GM21825 (cell line): Measurements from ENCODE around the gene AKNA.

ENCODE experiments used
- ATAC-seq: cut with Tn5 transposase; IDR thresholded peaks from one replicate; pipeline ENCODE4 v1.9.1; 2021; ENCODE audit warnings: mild to moderate bottlenecking, moderate library complexity; ENCODE audit not compliant: unreplicated experiment

Gene AKNA

DNA sequence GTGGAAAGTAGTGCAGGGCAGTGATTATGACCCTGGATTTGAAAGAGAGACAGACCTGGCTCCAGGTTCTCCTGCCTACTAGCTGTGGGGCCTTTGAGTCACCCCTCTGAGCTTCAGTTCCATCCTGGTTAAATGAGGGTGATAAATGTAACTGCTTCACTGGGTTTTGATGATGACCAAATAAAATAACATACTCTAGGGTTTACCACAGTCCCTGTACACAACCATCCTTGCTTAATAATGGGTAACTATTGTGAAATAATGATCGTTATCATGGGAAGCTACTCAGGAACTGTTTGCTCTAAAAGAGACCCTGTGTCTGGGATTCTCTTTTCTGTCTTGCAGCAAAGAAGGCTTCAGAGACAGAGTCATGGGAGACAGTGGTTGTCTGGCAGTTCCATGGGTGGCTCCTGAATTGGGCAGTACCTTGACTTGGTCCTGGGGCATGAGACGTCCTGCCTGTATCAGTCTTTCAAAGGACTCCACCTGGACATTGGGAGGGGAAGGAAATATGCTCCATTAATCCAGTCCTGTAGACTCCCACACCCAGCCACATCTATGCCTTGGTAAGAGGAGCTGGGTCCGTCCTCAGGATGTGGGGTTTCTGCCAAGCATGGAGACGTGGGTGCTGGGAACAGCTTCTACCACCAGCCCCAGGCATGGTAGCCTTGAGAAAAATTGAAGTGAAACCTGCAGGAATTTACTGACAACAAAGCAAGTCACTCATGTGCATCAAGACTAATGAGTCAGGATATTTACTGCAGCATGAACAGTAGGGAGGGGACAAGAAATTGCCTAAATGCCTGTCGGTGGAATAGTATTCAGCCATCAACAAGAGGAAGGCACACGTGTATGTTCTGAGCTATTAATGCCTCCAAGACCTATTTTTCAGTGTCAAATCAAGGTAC, 23.4 kb downstream of the AKNA start:
- ATAC-seq: no peak

DNA sequence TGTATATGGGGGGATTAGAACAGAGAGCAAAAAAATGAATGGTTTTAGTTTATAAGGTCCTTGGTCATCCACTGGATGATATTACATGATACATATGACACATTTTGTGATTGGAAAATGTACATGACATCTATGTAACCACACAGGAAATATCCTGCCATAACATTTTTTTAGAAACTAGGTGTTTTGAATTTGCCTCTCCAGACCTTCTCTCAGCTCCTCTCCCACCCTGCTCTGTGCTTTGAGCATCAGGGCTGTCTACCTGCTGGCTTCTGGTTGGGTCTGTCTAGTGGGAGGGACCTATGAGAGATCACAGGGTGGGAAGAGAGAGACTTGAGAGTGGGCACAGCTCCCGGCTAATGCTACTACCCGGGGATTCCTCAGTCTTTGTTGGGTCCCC, 24.4 kb downstream of the AKNA start:
- no peak for ATAC-seq

DNA sequence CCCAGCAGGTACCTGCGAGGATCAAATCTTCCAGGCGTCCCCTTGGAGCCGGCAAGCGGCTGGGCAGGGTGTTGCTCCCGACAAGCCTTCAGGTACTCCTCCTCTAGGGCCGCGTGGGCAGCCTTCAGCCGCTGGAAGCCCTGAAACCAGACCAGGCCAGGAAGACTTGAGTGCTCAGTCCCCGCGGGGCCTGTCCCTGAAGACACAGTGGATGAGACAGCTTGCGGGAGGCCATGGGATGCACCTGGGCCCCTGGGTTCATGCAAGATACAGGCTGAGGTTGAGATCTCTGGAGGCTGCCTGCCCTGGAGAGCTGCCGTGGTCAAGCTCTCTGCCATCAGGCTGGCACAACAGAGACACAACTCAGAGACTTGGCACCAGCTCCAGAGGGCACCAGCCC, 25.4 kb downstream of the AKNA start:
- ATAC-seq: no peak

DNA sequence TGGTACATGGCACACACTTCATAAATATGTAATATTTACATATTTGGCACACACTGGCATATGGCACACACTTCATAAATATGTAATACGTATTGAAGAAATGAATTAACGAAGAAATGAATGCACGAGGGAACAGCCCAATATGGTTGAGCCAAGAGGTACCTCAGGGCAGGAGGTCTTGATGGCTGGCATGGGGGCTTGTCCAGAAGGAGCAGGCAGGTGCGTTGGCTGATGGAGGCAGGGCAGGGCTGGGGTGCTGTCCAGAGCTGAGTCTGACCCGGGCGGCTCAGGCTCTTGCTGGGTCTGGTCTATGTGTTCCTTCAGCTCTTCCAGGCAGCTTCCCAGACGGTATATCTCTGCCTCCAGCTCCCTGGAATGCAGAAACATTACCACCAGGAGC, 26.2 kb downstream of the AKNA start:
- no peak for ATAC-seq

DNA sequence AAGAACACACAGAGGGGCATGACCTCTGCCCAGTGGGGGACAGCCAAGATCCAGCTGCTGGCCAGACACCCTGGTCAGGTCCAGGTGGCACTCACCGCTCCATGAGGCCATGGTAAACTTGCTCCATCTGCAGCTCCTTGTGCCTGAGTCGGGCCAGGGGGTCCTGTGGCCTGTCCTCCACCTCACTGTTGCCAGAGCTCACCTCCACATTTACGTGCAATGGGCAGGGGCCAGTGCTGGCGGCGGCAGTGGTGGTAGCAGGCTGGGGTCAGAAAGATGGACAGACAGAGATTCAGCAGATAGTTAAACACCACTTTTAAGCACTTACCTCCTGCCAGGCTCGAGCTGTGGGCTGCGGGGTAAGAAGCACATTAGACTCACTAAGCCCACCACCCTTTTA, 28.0 kb downstream of the AKNA start:
- ATAC-seq: no peak

DNA sequence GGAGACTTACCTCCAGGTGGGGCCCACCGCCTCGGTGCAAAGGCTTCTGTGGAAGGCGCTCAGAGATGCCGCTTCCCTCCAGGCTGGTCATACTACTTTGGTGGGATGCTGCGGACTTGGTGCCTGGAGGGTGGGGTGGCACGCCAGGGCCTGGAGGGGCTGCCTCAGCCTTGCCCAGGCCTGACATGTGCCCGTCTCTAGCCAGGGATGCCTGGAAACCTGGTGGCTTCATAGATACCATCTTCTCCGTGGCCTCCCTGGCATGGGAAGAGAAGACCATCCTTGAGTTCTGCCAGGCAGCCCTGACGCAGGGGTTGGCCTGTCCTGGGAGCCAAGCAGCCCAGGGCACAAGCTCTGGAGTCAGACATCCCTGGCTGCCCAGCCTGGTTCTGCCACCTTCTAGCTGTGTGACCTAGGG, 29.9 kb downstream of the AKNA start:
- ATAC-seq: no peak

DNA sequence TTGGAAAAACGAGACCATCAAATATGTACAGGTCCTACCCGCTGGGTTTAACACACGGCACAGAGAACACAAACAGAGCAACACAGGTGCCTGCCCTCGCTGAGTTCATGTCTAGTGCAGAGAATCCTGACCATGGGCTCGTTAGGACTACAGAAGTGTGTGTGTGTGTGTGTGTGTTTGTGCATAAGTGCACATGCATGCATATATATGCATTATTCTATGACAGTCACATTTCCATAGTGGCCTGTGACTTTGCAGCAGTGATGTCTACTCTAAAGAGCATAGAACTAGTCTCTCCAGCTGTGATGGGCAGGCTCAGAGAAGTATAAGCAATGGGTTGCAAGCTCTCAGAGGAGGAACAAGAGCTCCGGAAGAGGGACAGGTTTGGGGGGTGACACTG, 30.4 kb downstream of the AKNA start:
- ATAC-seq: no peak

DNA sequence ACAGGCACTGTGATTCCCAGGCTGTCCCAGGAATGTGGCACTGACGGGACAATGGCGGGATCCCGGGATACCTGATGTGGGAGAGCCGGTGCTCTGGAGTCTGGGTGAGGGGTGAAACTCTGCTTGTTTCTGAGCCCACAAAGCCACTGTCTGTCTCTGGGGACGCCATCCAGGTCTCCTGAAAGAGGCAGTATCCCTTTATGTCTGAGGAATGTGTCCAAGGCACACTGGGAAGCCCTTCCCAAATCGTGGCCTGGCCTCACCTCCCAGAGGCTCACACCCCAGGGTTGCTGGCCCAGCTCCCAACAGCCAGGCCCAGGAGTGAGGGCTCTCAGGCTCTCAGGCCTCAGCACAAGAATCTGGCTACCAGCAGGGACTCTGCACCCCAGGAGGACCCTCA, 31.0 kb downstream of the AKNA start:
- ATAC-seq: no peak

DNA sequence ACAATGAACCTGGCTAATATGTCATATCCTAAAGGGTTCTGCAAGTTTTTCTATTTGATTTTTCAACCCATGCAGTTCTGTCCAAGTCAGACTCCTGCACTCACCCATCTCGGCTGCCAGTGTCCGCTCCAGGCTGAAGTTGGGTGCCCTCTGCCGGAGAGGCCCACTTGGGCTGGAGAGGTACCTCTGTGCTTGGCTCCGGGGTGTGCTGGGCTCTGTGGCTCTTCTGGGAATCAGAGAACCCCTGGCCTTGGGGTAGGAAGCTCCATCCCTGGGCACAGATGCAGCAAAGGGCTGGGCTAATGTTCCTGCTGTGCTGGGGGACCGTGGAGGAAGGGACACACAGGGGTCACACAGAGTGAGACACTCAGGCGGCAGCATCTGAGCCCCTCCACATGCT, 32.0 kb downstream of the AKNA start:
- ATAC-seq: no peak

DNA sequence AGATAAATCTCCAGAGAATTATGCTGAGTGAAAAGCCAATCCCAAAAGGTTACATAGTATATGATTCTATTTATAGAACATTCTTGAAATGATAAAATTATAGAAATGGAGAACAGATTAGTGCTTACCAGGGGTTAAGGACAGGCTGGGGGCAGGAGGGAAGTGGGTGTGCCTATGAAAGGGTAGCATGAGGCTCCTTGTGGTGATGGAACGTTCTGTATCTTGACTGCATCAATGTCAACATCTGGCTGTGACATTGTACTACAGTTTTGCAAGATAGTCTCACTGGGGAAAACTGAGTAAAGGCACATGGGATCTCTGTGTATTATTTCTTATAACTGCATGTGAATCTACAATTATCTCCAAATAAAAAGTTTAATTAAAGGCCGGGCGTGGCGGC, 35.9 kb downstream of the AKNA start:
- ATAC-seq: no peak

DNA sequence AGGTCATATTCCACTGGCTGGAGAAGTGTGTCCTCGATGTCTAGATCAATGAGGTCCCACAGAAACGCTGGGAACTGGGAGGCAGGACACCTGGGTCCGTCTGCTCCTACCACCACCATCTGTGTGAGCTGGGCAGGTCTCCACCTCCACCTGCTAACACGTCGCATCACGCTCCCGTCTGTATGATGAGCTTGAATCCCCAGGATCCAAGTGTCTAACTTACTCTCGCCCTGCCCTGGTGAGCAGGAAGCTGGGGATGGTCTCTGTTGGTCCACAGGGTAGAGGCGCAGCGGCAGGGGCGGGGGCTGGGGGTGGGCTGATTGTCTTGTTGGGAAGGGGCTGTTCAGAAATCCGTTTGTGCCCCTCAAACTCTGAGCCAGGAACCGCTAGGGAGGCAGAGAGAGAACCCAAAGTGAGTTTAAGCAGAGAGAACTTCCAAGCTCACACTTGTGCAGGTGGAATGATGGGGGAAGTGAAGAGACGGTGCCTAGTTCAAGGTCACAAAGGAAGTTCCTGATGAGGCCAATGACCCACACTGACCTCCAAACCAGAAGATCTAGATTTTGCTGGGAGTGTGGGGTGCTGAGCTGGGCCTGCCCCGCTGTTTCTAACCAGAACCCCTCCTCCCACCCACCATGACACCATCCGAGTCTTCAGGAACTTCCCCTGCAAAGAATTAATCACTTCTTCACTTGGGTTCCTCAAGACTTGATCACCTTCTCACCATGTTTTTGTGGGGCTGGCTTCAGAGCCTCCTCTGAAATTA, 37.0 kb downstream of the AKNA start:
- no peak for ATAC-seq

DNA sequence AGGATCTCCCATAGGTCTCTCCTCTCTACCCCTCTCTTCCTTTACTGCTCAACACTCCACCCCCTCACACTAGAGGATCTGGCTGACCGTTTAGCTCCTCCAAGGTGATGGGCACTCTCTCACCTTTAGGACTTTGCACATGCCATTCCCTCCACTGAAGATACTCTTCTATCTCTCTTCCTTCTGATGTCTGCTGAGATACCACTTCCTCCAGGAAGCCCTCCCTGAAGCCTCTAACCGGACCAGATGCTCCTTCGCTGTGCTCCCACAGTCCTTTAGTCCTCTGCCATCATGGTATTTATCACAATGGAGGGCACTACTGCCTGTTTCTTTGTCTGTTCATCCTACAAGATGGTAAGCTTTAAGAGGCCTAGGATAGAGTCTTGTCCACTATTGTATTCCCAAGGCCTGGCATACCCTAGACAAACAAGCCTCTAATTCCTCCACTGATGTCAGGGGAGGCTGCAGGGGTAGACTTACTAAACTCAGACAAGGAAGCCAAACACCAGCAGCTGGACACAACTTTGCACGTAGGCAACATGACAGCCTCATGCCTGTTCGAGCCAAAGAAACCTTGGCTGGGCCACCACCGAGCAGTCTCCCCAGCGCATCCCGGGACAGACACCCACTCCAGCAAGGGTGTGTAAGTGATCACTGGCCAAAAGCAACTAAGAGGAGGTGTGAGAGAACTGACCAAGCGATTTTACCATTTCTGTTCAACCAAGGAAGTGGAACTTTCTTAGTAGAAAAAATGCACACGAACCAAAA, 37.9 kb downstream of the AKNA start:
- no peak for ATAC-seq

DNA sequence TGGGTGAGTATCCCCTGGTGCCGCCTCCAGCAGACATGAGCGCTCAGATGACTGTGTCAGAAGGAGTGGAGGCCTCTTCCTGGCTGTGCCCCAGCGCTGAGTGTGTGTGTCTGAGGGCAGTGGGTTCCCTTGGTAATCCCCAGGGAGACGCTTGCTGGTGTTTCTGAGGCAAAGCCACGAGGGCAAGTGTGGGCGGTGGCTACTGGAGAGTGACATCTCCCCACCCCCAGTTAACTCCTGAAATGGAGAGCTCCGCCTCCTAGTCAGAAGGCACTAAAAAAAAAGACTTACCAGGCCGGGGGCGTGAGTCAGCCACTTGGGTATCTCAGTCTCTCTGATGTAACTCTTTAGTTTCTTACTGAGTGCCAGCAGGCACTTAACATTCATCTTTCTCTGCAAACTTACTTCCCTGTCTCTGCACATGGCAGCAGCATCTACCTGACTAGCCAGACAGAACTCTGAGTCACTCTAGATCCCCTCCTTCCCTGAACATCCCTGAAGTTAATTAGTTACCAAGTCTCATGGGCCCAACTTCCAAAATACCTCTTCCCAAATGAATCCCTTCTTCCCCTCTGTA, 38.8 kb downstream of the AKNA start:
- peak; percentile 94 for ATAC-seq

DNA sequence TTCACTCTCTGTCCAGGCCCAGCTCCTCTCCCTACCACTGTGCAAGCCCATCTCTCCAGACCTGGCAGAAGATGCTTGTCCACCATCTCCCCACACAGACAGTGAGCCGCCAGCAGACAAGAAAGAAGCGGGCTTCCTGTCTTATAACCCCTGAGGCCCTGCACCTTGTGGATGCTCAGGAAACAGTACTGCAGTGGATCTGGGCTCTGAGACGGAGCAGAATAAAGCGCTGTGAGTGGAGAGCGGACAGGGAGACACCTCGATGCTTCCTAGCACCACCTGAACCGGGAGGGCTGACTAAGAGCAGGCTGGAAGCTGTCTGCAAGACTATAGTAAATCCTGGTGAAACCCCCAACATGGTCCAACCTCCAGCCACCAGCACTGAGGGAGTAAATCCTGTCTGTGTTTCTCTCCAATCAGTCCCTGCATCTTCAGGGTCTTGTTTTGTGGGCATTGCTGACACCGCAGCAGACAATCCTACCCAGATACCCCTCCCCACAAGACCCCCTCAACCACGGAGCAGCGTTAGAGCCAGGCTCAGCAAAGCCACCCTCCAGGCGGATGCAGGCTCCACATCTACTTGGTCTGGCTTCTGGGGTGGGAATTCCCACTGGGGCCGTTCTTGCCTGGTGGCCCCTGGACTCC, 39.4 kb downstream of the AKNA start:
- no peak for ATAC-seq

DNA sequence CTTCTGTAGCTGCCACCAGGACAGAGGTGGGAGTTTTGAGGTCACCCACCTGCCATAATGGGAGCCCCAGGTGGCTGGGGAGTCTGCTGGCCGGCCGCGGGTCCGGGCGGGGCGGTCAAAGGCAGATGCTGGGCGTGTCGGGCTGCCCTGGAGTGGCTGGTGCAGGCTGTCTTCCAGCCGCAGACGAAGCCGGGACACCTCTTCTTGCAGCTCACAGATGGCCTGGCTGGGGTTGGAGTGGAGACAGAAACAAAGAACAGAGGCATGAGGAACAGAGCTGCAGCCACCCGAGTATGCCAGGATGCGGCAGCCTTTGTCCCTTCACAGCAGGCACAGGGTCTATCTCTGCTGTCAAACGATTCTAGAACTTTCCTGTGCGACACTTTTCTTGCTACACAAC, 40.1 kb downstream of the AKNA start:
- no peak for ATAC-seq

DNA sequence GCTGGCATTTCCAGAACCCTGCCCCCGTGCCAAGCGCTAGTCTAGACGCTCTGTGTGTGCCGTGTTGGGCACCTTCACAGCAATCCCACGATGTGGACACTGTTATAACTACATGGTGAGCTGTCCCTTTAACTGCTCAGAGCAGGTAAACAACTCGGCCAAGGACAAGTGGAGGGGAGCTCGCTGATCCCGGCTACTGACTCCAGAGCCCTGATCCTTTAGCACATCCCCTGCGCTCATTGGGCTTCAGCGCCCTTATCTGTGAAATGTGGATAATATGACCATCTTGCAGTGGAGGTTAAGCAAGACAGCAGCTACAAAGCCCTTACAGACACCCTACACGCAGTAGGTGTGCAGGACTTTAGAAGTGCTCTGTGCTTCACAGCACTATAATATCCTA, 41.6 kb downstream of the AKNA start:
- no peak for ATAC-seq

DNA sequence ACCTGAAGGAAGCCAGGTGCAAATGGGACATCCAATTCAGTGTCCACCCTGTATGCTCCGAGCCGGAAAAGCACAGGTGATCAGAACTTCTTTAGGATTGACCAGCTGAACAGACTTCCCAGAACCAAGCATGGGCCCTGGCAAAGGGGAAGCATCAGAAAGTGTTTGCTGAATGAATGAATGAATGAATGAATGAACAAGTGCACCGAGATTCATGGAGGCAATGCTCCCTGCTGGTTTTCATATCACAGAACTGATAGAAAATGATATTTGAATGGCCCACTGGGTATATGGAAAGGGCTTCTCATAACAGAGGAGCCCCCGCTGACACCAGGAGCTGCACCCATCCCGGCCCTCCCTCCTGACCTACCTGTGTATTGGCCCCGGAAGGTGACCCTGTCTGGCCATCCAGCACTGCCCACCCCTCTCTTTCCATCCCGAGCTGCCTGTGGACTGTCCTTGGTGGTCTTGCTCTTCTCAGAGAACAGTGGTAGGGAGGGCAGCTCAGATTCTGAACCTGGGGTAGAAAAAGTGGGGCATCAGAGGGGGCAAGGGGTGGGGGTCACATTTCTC, 42.2 kb downstream of the AKNA start:
- no peak for ATAC-seq

DNA sequence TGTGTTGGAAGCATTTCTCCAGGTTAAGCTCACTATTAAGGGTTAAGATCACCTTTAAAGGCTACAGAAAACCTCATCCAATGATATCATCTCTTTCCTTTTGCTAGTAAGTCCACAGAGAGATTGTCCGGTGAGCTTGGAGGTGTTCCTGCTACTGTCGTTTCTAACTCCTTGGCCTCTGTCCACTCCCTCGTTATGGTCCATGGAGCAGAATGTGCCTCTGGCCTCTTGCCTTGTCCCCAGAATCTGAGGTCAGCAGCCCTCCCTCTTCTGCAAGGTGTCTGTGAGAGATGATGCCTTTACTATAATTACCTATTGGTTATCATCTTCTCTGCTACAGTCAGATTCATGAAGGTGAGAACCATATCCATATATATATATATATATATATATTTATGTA, 43.1 kb downstream of the AKNA start:
- no peak for ATAC-seq

DNA sequence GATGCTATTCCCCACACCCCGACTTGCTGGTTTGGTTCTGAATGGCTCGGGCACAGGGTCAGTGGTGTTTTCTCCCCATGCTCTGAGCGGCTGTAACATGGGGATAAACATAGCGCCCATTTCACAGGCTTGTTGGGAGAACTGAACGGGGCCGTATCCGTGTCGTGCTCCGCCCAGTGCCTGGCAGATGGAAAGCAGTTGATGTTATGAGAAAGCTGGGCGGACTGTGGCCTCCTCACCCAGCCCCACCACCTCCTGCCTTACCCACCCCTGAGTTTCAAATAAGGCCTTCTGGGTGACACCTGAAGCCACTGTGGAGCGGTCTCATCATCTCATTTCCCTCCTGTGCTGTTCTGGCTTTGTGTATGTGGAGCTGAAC, 43.6 kb downstream of the AKNA start:
- no peak for ATAC-seq

DNA sequence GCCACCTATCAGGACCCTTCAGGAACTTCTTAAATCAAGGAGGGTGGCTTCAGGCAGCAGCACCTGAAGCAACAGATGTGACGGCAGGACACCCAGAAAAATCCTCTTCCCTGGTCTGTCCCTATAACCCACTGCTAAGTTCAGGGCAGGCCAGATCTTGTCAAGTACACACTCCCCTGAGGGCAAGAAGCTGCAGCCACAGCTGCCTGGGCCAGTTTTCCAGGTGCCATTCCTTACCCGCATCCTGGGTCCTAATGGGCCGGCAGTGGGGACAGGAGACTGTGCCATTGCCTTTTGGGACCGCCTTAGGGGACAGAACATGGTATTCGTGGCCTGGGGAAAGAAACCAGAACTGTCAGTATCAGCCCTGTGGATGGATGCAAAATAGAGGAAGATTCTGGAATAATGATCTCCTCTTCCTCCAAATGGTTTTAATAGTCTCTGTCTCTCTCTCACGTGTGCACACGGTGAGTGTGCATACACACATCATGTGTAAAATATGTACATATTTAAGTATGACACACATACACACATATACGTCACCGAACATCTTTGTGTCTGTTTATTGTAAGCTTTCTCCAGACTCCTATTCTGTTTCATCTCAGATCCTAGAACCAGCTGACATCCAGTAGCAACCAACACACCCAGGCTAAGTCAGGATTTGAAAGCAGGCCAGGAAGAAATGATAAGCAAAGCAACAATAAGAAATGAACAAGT, 44.2 kb downstream of the AKNA start:
- ATAC-seq: no peak
